ENCODE data around the gene TMEM151B. TPM values are rescaled to one million over a fixed set of nuclear protein-coding genes. Genes with fewer than 3 reads are reported as not detected.

The TMEM151B gene
- polyA plus RNA-seq, 1 donor from 2014 or later: 66.0 TPM

DNA sequence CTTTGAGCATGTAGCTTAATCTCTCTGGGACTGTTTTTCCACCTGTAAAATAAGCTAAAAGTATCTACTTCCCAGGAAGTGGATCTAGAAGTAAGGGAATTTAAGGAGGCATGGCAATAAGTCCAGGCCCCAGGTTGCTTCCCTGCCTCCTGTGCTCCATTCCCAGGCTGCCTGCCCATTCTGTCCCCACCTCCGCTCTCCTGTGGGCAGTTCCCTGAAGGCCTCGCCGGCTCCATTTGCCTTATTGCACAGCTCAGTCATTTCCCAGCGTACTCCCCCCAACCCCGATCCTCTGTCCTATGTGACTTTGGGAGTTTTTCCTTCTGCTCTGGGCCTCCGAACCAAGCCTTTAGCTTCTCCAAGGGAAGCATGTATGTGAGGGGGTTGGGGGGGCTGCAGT is 42.2 kb upstream of the TMEM151B start:
- Histone ChIP-seq H3K27me3 (ENCODE audit: insufficient read depth, low read depth, low read length) (no peaks in the 10 kb centered on the region), H3K9me3 (ENCODE audit: low read length) (no peaks in the 10 kb centered on the region), H3K4me2 (ENCODE audit: low read length) (no peak overlapping the region), H3F3A (ENCODE audit: insufficient read depth, low read length, poor library complexity, severe bottlenecking) (no peaks in the 10 kb centered on the region), H3K79me2 (replicated peaks; ENCODE audit: insufficient read depth, low read length) (peaks cover 3% of the 10 kb centered on the region), H3K27ac (ENCODE audit: low read length) (no peak overlapping the region), H2AFZ (ENCODE audit: low read depth, low read length) (no peak overlapping the region), H3K9ac (ENCODE audit: low read length) (no peak overlapping the region), H3K9me2 (ENCODE audit: insufficient read depth, low read length) (no peaks in the 10 kb centered on the region), H4K20me1 (ENCODE audit: insufficient read depth) (no peaks in the 10 kb centered on the region), H3K4me3 (ENCODE audit: low read length) (no peak overlapping the region), H3K36me3 (ENCODE audit: insufficient read depth, low read length) (no peaks in the 10 kb centered on the region)
- no peak for TF ChIP-seq EZH2 (IDR thresholded peaks at IDR 0.05; ENCODE audit: borderline replicate concordance, insufficient read depth, low read length, poor library complexity, severe bottlenecking)
- TF ChIP-seq RAD21 (conservative IDR thresholded peaks at IDR 0.05): no peak
- TF ChIP-seq TAF1 (IDR thresholded peaks at IDR 0.05; ENCODE audit: low read depth): no peak

DNA sequence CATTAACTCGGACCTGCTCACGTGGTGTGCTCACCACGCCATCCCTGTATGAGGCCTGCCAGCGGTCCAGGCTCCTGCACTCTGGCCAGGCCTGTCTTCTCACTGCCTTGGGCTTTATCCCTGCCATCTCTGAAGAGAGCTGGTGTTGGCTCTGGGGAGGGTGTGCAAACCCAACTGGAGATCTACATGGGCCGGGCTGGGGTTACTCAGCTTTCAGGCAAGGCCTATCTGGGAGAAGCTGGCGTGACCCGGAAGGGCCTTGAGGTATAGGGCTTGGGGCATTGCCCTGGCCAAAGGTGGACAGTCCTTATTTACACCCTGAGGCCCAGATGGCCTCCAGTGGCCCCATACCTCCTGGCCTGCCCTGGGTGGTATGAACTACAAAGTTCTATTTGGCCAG is 41.8 kb upstream of the TMEM151B start:
- TF ChIP-seq EP300 (conservative IDR thresholded peaks at IDR 0.05; ENCODE audit: poor library complexity, severe bottlenecking) (no peak), TAF1 (IDR thresholded peaks at IDR 0.05; ENCODE audit: low read depth) (no peak), RAD21 (conservative IDR thresholded peaks at IDR 0.05) (no peak), POLR2AphosphoS5 (IDR thresholded peaks at IDR 0.05) (no peak), EZH2 (IDR thresholded peaks at IDR 0.05; ENCODE audit: borderline replicate concordance, insufficient read depth, low read length, poor library complexity, severe bottlenecking) (no peak), SMC3 (conservative IDR thresholded peaks at IDR 0.05; ENCODE audit: poor library complexity) (no peak), MXI1 (conservative IDR thresholded peaks at IDR 0.05; ENCODE audit: poor library complexity, severe bottlenecking) (no peak)
- TF ChIP-seq, protein P1, sequence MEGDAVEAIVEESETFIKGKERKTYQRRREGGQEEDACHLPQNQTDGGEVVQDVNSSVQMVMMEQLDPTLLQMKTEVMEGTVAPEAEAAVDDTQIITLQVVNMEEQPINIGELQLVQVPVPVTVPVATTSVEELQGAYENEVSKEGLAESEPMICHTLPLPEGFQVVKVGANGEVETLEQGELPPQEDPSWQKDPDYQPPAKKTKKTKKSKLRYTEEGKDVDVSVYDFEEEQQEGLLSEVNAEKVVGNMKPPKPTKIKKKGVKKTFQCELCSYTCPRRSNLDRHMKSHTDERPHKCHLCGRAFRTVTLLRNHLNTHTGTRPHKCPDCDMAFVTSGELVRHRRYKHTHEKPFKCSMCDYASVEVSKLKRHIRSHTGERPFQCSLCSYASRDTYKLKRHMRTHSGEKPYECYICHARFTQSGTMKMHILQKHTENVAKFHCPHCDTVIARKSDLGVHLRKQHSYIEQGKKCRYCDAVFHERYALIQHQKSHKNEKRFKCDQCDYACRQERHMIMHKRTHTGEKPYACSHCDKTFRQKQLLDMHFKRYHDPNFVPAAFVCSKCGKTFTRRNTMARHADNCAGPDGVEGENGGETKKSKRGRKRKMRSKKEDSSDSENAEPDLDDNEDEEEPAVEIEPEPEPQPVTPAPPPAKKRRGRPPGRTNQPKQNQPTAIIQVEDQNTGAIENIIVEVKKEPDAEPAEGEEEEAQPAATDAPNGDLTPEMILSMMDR (IDR thresholded peaks at IDR 0.05; ENCODE audit: poor library complexity, severe bottlenecking): no peak
- TF ChIP-seq, protein P2, sequence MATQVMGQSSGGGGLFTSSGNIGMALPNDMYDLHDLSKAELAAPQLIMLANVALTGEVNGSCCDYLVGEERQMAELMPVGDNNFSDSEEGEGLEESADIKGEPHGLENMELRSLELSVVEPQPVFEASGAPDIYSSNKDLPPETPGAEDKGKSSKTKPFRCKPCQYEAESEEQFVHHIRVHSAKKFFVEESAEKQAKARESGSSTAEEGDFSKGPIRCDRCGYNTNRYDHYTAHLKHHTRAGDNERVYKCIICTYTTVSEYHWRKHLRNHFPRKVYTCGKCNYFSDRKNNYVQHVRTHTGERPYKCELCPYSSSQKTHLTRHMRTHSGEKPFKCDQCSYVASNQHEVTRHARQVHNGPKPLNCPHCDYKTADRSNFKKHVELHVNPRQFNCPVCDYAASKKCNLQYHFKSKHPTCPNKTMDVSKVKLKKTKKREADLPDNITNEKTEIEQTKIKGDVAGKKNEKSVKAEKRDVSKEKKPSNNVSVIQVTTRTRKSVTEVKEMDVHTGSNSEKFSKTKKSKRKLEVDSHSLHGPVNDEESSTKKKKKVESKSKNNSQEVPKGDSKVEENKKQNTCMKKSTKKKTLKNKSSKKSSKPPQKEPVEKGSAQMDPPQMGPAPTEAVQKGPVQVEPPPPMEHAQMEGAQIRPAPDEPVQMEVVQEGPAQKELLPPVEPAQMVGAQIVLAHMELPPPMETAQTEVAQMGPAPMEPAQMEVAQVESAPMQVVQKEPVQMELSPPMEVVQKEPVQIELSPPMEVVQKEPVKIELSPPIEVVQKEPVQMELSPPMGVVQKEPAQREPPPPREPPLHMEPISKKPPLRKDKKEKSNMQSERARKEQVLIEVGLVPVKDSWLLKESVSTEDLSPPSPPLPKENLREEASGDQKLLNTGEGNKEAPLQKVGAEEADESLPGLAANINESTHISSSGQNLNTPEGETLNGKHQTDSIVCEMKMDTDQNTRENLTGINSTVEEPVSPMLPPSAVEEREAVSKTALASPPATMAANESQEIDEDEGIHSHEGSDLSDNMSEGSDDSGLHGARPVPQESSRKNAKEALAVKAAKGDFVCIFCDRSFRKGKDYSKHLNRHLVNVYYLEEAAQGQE (IDR thresholded peaks at IDR 0.05; ENCODE audit: borderline replicate concordance): no peak
- H3K36me3 ChIP-seq (ENCODE audit: insufficient read depth, low read length): no peaks in the 10 kb centered on the region
- no peak overlapping the region for H3K4me3 ChIP-seq (ENCODE audit: low read length)
- H4K20me1 ChIP-seq (ENCODE audit: insufficient read depth): no peaks in the 10 kb centered on the region
- peaks cover 3% of the 10 kb centered on the region for H3K79me2 ChIP-seq (replicated peaks; ENCODE audit: insufficient read depth, low read length)
- H3K4me2 ChIP-seq (ENCODE audit: low read length): no peak overlapping the region
- no peak overlapping the region for H3K9ac ChIP-seq (ENCODE audit: low read length)
- no peaks in the 10 kb centered on the region for H3F3A ChIP-seq (ENCODE audit: insufficient read depth, low read length, poor library complexity, severe bottlenecking)
- H2AFZ ChIP-seq (ENCODE audit: low read depth, low read length): no peak overlapping the region
- H3K27me3 ChIP-seq (ENCODE audit: insufficient read depth, low read depth, low read length): no peaks in the 10 kb centered on the region
- no peaks in the 10 kb centered on the region for H3K9me3 ChIP-seq (ENCODE audit: low read length)
- no peak overlapping the region for H3K27ac ChIP-seq (ENCODE audit: low read length)
- no peaks in the 10 kb centered on the region for H3K9me2 ChIP-seq (ENCODE audit: insufficient read depth, low read length)

DNA sequence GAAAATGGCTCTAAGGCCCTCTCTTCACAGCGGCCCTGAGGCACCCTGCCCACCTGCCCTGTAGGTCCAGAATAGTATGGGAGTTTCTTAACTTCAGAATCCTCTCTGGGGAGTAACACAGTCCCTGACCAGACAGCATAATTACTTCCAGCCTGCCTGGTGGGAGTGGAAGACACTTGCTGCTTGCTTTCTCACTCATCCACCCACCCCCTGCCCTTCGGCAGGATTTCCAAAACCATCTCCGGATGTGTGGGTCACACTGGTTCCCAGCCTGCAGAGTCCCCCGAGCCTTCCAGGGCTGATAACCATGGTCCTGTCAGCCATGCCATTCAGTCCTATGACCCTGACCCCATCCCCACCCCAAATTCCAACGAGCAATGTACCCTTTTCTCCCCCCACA is 41.4 kb upstream of the TMEM151B start:
- no peaks in the 10 kb centered on the region for H3K36me3 ChIP-seq (ENCODE audit: insufficient read depth, low read length)

More for the DNA sequence above, 41.4 kb upstream of the TMEM151B start:
- no peak overlapping the region for H3K9ac ChIP-seq (ENCODE audit: low read length)
- no peaks in the 10 kb centered on the region for H3K9me2 ChIP-seq (ENCODE audit: insufficient read depth, low read length)
- H3F3A ChIP-seq (ENCODE audit: insufficient read depth, low read length, poor library complexity, severe bottlenecking): no peaks in the 10 kb centered on the region
- H3K9me3 ChIP-seq (ENCODE audit: low read length): no peaks in the 10 kb centered on the region
- H2AFZ ChIP-seq (ENCODE audit: low read depth, low read length): no peak overlapping the region
- H3K79me2 ChIP-seq (replicated peaks; ENCODE audit: insufficient read depth, low read length): peaks cover 3% of the 10 kb centered on the region
- H3K27ac ChIP-seq (ENCODE audit: low read length): no peak overlapping the region
- TF ChIP-seq, protein P2 (IDR thresholded peaks at IDR 0.05; ENCODE audit: borderline replicate concordance): no peak
- TF ChIP-seq RAD21 (conservative IDR thresholded peaks at IDR 0.05): no peak
- no peak for TF ChIP-seq SMC3 (conservative IDR thresholded peaks at IDR 0.05; ENCODE audit: poor library complexity)
- no peak for TF ChIP-seq POLR2AphosphoS5 (IDR thresholded peaks at IDR 0.05)
- TF ChIP-seq, protein P1 (IDR thresholded peaks at IDR 0.05; ENCODE audit: poor library complexity, severe bottlenecking): no peak
- no peak for TF ChIP-seq MXI1 (conservative IDR thresholded peaks at IDR 0.05; ENCODE audit: poor library complexity, severe bottlenecking)
- TF ChIP-seq EZH2 (IDR thresholded peaks at IDR 0.05; ENCODE audit: borderline replicate concordance, insufficient read depth, low read length, poor library complexity, severe bottlenecking): no peak
- TF ChIP-seq TAF1 (IDR thresholded peaks at IDR 0.05; ENCODE audit: low read depth): no peak
- TF ChIP-seq EP300 (conservative IDR thresholded peaks at IDR 0.05; ENCODE audit: poor library complexity, severe bottlenecking): no peak
- H3K27me3 ChIP-seq (ENCODE audit: insufficient read depth, low read depth, low read length): no peaks in the 10 kb centered on the region
- H4K20me1 ChIP-seq (ENCODE audit: insufficient read depth): no peaks in the 10 kb centered on the region
- H3K4me2 ChIP-seq (ENCODE audit: low read length): no peak overlapping the region
- H3K4me3 ChIP-seq (ENCODE audit: low read length): no peak overlapping the region
